ENCODE data around the gene MUCL3.
"Not testable (repeated sequence)": the region's sequence is repeated elsewhere in the genome, so short reads cannot be mapped to it uniquely, and the experiment has no call there.

The MUCL3 gene

GRCh38 chr6:30922447-30922852 is 18.3 kb upstream of the MUCL3 start:
- H3K27me3 ChIP-seq (ENCODE audit: control insufficient read depth, low read length), result no peaks in the 10 kb centered on the region
- H3K4me1 ChIP-seq (ENCODE audit: control insufficient read depth, low read length), result no peaks in the 10 kb centered on the region
- TF ChIP-seq CTCF (IDR thresholded peaks at IDR 0.05; ENCODE audit: low read depth, low read length, poor library complexity, severe bottlenecking) (no peak), EZH2phosphoT487 (IDR thresholded peaks at IDR 0.05; ENCODE audit: borderline replicate concordance, low read length) (no peak)
- no peaks in the 10 kb centered on the region for H4K20me1 ChIP-seq (ENCODE audit: control insufficient read depth, insufficient read depth, low read depth, low read length)
- H3K9me3 ChIP-seq (ENCODE audit: control insufficient read depth, insufficient read depth, low read length), result no peaks in the 10 kb centered on the region
- no peak overlapping the region for H3K4me2 ChIP-seq (ENCODE audit: low read length)
- H3F3A ChIP-seq (ENCODE audit: control insufficient read depth, insufficient read depth), result no peaks in the 10 kb centered on the region
- no peaks in the 10 kb centered on the region for H3K79me2 ChIP-seq (ENCODE audit: control insufficient read depth, low read length)
- peaks cover 65% of the 10 kb centered on the region for H3K36me3 ChIP-seq (ENCODE audit: control insufficient read depth, low read length)
- H3K4me3 ChIP-seq (ENCODE audit: low read length), result no peak overlapping the region
- H3K9me2 ChIP-seq (replicated peaks; ENCODE audit: control insufficient read depth, low read length), result no peaks in the 10 kb centered on the region
- H3K27ac ChIP-seq (ENCODE audit: low read depth, low read length), result no peak overlapping the region

- H3K4me2 ChIP-seq (ENCODE audit: low read length); H3K4me3 ChIP-seq (ENCODE audit: low read length); H3K9me2 ChIP-seq (replicated peaks; ENCODE audit: control insufficient read depth, low read length); H3K9me3 ChIP-seq (ENCODE audit: control insufficient read depth, insufficient read depth, low read length); H3F3A ChIP-seq (ENCODE audit: control insufficient read depth, insufficient read depth); H3K79me2 ChIP-seq (ENCODE audit: control insufficient read depth, low read length); H4K20me1 ChIP-seq (ENCODE audit: control insufficient read depth, insufficient read depth, low read depth, low read length); H3K4me1 ChIP-seq (ENCODE audit: control insufficient read depth, low read length); H3K27ac ChIP-seq (ENCODE audit: low read depth, low read length); H3K27me3 ChIP-seq (ENCODE audit: control insufficient read depth, low read length): not testable (repeated sequence)
- peaks cover 65% of the 10 kb centered on the region for H3K36me3 ChIP-seq (ENCODE audit: control insufficient read depth, low read length)
Observed at GRCh38 chr6:30924040-30924627, 16.6 kb upstream of the MUCL3 start.

- H3K4me3 ChIP-seq (ENCODE audit: low read length), result no peak overlapping the region
- H3K9me2 ChIP-seq (replicated peaks; ENCODE audit: control insufficient read depth, low read length), result no peaks in the 10 kb centered on the region
- peaks cover 43% of the 10 kb centered on the region for H3K36me3 ChIP-seq (ENCODE audit: control insufficient read depth, low read length)
Observed at GRCh38 chr6:30926644-30927043, 14.1 kb upstream of the MUCL3 start.

GRCh38 chr6:30927080-30927479 is 13.7 kb upstream of the MUCL3 start:
- H3K79me2 ChIP-seq (ENCODE audit: control insufficient read depth, low read length); H3K9me3 ChIP-seq (ENCODE audit: control insufficient read depth, insufficient read depth, low read length); H3K4me1 ChIP-seq (ENCODE audit: control insufficient read depth, low read length); H3K27me3 ChIP-seq (ENCODE audit: control insufficient read depth, low read length); H3F3A ChIP-seq (ENCODE audit: control insufficient read depth, insufficient read depth); H3K27ac ChIP-seq (ENCODE audit: low read depth, low read length); H3K4me3 ChIP-seq (ENCODE audit: low read length); H4K20me1 ChIP-seq (ENCODE audit: control insufficient read depth, insufficient read depth, low read depth, low read length); H3K4me2 ChIP-seq (ENCODE audit: low read length); H3K9me2 ChIP-seq (replicated peaks; ENCODE audit: control insufficient read depth, low read length): not testable (repeated sequence)
- H3K36me3 ChIP-seq (ENCODE audit: control insufficient read depth, low read length), result peaks cover 39% of the 10 kb centered on the region

More at GRCh38 chr6:30926644-30927043, 14.1 kb upstream of the MUCL3 start:
- no peaks in the 10 kb centered on the region for H4K20me1 ChIP-seq (ENCODE audit: control insufficient read depth, insufficient read depth, low read depth, low read length)
- H3K9me3 ChIP-seq (ENCODE audit: control insufficient read depth, insufficient read depth, low read length), result no peaks in the 10 kb centered on the region
- no peak overlapping the region for H3K27ac ChIP-seq (ENCODE audit: low read depth, low read length)
- TF ChIP-seq EZH2phosphoT487 (IDR thresholded peaks at IDR 0.05; ENCODE audit: borderline replicate concordance, low read length) (no peak), CTCF (IDR thresholded peaks at IDR 0.05; ENCODE audit: low read depth, low read length, poor library complexity, severe bottlenecking) (no peak)
- no peaks in the 10 kb centered on the region for H3K4me1 ChIP-seq (ENCODE audit: control insufficient read depth, low read length)
- H3K79me2 ChIP-seq (ENCODE audit: control insufficient read depth, low read length), result no peaks in the 10 kb centered on the region
- no peak overlapping the region for H3K4me2 ChIP-seq (ENCODE audit: low read length)
- no peaks in the 10 kb centered on the region for H3K27me3 ChIP-seq (ENCODE audit: control insufficient read depth, low read length)
- no peaks in the 10 kb centered on the region for H3F3A ChIP-seq (ENCODE audit: control insufficient read depth, insufficient read depth)

All from DOHH2 (cell line).